Esophagus muscularis mucosa (tissue), 4 donors: ENCODE results near the gene IL11. TPM values are rescaled to one million over a fixed set of nuclear protein-coding genes. Genes with fewer than 3 reads are reported as not detected.

Experiments
- DNase-seq: peaks from one replicate; pipeline ENCODE4 v3.0.0-alpha.2; 2017; ENCODE audit errors: extremely low spot score
- H3K27ac ChIP-seq, 4 donors: fragments of 200-600 bp; sonication (generic); replicated peaks in 1 of 4; 1 replicate in 3 of 4; 2 replicates in 1 of 4; pipeline ENCODE4 v1.5.1; 2016 to 2019; ENCODE audit warnings: mild to moderate bottlenecking in 1 of 4
- H3K27me3 ChIP-seq, 4 donors: fragments of 200-600 bp; sonication (generic); one replicate each; pipeline versions ENCODE4 v1.5.1 to v1.6.0; 2016 to 2019
- H3K36me3 ChIP-seq, 4 donors: fragments of 200-600 bp; sonication (generic); one replicate each; pipeline ENCODE4 v1.5.1; 2016 to 2019
- H3K4me1 ChIP-seq, 4 donors: fragments of 200-600 bp; sonication (generic); one replicate each; pipeline ENCODE4 v1.5.1; 2016 to 2019
- H3K4me3 ChIP-seq, 4 donors: fragments of 200-600 bp; sonication (generic); 1 replicate in 2 of 4; 2 replicates in 2 of 4; pipeline ENCODE4 v1.5.1; 2016 to 2019; ENCODE audit warnings: mild to moderate bottlenecking in 4 of 4, moderate library complexity in 1 of 4
- H3K9me3 ChIP-seq, 4 donors: fragments of 200-600 bp; sonication (generic); 1 replicate in 3 of 4; 2 replicates in 1 of 4; pipeline ENCODE4 v1.5.1; 2016 to 2019
- CTCF ChIP-seq, 3 experiments: fragments of 200-600 bp in 2 of 3; fragments of 450-650 bp in 1 of 3; sonication (generic) in 2 of 3; IDR thresholded peaks; one replicate each; pipeline ENCODE4 v1.5.1; 2017 to 2019; ENCODE audit warnings: antibody characterized with exemption in 3 of 3, mild to moderate bottlenecking in 2 of 3, moderate library complexity in 1 of 3
- EP300 ChIP-seq: sonication (generic); formaldehyde crosslinking; IDR thresholded peaks from one replicate; pipeline ENCODE4 v1.6.1; 2017; ENCODE audit warnings: antibody characterized with exemption
- POLR2A ChIP-seq: fragments of 450-650 bp; IDR thresholded peaks from one replicate; pipeline ENCODE4 v1.6.1; 2017; ENCODE audit warnings: antibody characterized with exemption, moderate library complexity, mild to moderate bottlenecking, low read depth
- POLR2AphosphoS5 ChIP-seq, 2 donors: sonication (generic); formaldehyde crosslinking; IDR thresholded peaks; one replicate each; pipeline ENCODE4 v1.6.1; 2017; ENCODE audit warnings: antibody characterized with exemption in 2 of 2
- WGBS: methylation state at CpG from one replicate; pipeline ENCODE4 v1.1.5; 2018; 5-methylcytosine and 5-hydroxymethylcytosine counted together
- intact Hi-C: fragments of 100-400 bp; cut with DNase I; formaldehyde crosslinking; loops from one replicate; pipeline ENCODE4 v1.15.1; 2023
- total RNA-seq, 4 donors: library from RNA; depleted of rRNA; stranded (reverse); fragments of >200 nt; gene quantifications; one replicate each; pipeline versions ENCODE4 v1.1.0 to v1.2.1, GENCODE V29; 2016

Gene IL11
- total RNA-seq, 4 donors from 2014 or later: 0.33 to 0.34 TPM; not detected in 2

DNA sequence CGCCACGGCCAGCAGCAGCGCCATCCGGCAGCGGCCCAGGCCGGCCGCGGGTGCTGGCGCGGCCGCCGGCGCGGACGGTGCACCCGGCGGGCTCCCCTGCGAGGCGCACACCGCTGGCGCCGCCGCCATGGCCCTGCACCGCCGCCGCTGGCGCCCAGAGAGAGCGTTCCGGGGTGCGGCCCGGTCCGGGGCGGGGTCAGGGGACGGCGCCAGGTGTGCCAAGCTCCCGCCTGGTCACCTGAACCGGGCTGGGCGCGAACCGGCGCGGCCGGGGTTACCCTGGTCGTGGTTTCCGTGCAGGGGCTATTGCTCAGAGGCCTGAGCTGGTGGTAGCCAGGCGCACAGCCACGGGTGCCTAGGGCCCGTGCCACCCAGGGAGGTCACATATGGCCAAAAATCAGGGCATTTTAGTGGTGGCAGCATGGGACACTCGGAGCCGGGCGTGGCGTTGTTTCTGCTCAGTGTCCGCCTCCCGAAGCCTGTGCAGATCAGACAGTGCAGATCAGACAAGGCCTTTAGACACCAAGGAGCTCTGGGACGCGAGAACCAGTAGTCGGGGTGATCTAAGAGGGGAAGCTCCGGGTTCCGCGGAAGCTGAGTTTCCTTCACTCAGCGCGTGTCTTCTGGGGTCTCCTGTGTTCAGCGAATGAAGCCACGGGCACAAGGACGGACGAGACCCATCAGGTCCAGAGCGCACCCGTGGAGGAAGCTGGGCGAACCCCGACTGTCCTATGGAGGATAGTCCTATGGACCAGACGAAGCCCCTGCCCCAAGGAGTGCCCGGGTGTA, 14.1 kb upstream of the IL11 start, which contains the start of gene TMEM238:
TMEM238 (minus strand) TSS at position 162 of the 789 bp plus-strand sequence; CDS start at position 129, 33 bp downstream.
- Histone ChIP-seq H3K27ac (peak within 1 kb of the TSS; percentile 88 to 94 (median 90)), H3K27me3 (no peaks in the 10 kb centered on the region), H3K9me3 (no peaks in the 10 kb centered on the region), H3K4me3 (peak within 1 kb of the TSS; percentile 71 to 87 (median 77)), H3K36me3 (peaks cover 8 to 29% (median 26%) of the 10 kb centered on the region in 4 donors), H3K4me1 (peaks cover 46 to 53% (median 49%) of the 10 kb centered on the region in 4 donors)
- TF ChIP-seq CTCF (IDR thresholded peaks at IDR 0.05) (peak in 1 of 3 experiments; percentile 10), POLR2AphosphoS5 (IDR thresholded peaks at IDR 0.05) (no peak)
- DNase-seq: no peak
- 12% methylated on average over 16 of the region's 72 CpGs for WGBS
- intact Hi-C loops: loop anchor here (5.0 kb wide), 2 partner anchors 42 to 82 kb away; no protein-coding TSS in a partner anchor

DNA sequence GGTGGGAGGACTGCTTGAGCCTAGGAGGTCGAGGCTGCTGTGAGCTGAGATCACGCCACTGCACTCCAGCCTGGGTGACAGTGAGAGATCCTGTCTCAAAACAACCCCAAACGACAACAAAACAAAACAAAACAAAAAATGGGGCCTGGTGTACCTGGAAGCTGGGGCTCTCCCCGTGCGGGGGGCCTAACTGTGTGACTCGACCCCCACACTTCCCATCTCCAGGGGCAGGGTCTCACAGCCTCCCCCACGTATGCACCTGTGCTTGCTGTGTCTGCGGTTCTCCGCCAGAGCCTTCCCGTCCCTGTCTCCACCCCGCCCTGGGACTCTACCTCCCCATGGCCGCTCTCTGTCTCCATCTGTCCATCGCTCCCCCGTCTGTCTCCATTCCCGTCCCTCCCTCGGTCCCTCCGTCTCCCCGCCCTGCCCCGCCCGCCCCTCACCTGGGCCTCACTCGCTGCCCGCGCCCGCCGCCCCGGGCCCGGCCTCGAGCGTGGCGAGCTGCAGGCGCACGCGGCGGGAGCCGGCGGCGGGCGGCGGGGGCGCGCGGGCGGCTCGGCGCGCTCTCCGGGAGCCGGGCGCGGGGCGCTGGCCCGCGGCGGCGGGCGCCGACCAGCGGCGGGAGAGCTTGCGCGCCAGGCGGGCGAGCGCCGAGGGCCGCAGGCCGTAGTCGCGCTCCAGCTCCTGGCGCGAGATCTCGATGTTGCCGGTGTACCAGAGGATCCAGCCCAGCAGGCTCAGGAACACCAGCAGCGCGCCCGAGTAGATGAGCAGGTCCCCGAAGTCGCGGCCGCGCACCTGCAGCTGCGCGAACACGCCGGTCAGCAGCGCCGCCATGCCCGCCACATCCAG, 13.2 kb upstream of the IL11 start:
- H3K27me3 ChIP-seq: no peaks in the 10 kb centered on the region
- 12% methylated on average over 31 of the region's 88 CpGs for WGBS
- no peak for DNase-seq
- intact Hi-C loops: loop anchor here (5.0 kb wide), 2 partner anchors 41 to 81 kb away; no protein-coding TSS in a partner anchor
- peaks cover 37 to 45% (median 41%) of the 10 kb centered on the region in 4 donors for H3K4me1 ChIP-seq
- H3K36me3 ChIP-seq: peaks cover 8 to 21% (median 18%) of the 10 kb centered on the region in 4 donors
- peak; percentile 13 to 50 (median 38) for TF ChIP-seq CTCF (IDR thresholded peaks at IDR 0.05)
- TF ChIP-seq EP300: no peak
- peak; percentile 16 to 50 for TF ChIP-seq POLR2AphosphoS5 (IDR thresholded peaks at IDR 0.05)
- no peaks in the 10 kb centered on the region for H3K9me3 ChIP-seq
- H3K27ac ChIP-seq: peak overlapping the region; percentile 88 to 94 (median 90)
- H3K4me3 ChIP-seq: peak overlapping the region; percentile 71 to 87 (median 77)

DNA sequence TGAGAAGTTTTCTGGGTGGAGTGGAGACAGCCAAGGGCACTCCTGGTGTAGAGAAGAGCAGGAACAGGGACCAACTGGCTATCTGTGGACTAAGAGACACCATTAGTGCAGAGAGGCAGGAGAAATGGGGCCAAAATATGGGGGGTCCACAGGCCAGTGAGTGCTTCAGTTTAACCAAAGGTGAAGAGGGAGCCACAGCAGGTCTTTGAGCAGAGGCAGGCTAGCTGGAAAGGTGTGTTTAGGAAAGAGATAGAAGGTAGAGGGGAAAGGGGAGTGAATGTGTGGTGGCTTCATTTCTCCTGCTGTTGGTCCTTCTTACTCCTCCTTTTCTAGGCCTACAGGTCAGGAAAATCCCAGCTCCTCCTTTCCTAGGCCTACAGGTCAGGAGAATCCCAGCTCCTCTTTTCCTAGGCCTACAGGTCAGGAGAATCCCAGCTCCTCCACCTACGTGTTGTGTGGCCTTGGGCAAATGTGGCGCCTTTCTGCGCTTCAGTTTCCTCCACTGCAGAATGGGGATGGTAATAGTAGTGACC, 12.3 kb upstream of the IL11 start:
- TF ChIP-seq CTCF (IDR thresholded peaks at IDR 0.05): no peak
- no peak for TF ChIP-seq POLR2AphosphoS5 (IDR thresholded peaks at IDR 0.05)
- TF ChIP-seq EP300: no peak
- TF ChIP-seq POLR2A: no peak
- H3K4me1 ChIP-seq: peaks cover 28 to 40% (median 37%) of the 10 kb centered on the region in 4 donors
- peaks cover under 1 to 12% (median 9%) of the 10 kb centered on the region in 4 donors for H3K36me3 ChIP-seq
- H3K27ac ChIP-seq: no peak overlapping the region
- intact Hi-C loops: loop anchor here (5.0 kb wide), 2 partner anchors 40 to 80 kb away; no protein-coding TSS in a partner anchor
- H3K27me3 ChIP-seq: peaks cover 0 to 7% (median 2%) of the 10 kb centered on the region in 4 donors
- 100% methylated on average over 3 of the region's 3 CpGs for WGBS
- H3K4me3 ChIP-seq: no peak overlapping the region
- no peak for DNase-seq
- no peaks in the 10 kb centered on the region for H3K9me3 ChIP-seq

DNA sequence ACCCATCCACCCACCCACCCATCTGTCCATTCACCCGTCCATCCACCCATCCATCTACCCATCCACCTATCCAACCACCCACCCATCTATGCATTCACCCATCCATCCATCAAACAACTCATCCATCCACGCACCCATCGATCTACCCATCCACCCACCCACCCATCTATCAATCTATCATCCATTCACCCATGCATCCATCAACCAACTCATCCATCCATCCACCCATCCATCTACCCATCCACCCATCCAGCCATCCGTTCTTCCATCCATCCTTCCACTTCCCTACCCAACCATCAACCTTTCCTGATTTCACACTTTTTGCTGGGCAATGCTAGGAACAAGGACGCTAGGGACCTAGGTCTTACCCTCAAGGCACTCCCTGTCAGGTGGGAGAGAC, 11.8 kb upstream of the IL11 start:
- H3K4me1 ChIP-seq: peaks cover 22 to 39% (median 35%) of the 10 kb centered on the region in 4 donors
- H3K4me3 ChIP-seq: no peak overlapping the region
- peaks cover 0 to 11% (median 6%) of the 10 kb centered on the region in 4 donors for H3K27me3 ChIP-seq
- intact Hi-C loops: loop anchor here (5.0 kb wide), 2 partner anchors 40 to 80 kb away; no protein-coding TSS in a partner anchor
- TF ChIP-seq POLR2AphosphoS5 (IDR thresholded peaks at IDR 0.05) (no peak), EP300 (no peak), CTCF (IDR thresholded peaks at IDR 0.05) (no peak), POLR2A (no peak)
- H3K36me3 ChIP-seq: peaks cover 0 to 6% (median 3%) of the 10 kb centered on the region in 4 donors
- DNase-seq: no peak
- no peaks in the 10 kb centered on the region for H3K9me3 ChIP-seq
- 96% methylated on average over 5 of the region's 5 CpGs for WGBS
- H3K27ac ChIP-seq: no peak overlapping the region
